SHP77 treated with DMSO at 0.1 percent for 48 hours (cell line): ENCODE data around the gene HAUS6.
A peak's percentile ranks its signal among the peaks of the same experiment; 100 is the strongest.
"Not testable (repeated sequence)": the region's sequence is repeated elsewhere in the genome, so short reads cannot be mapped to it uniquely, and the experiment has no call there.

Experiments used
- DNase-seq: peaks from one replicate; lab custom pipeline; 2025; lab: John Stamatoyannopoulos, UW

HAUS6 gene

DNA sequence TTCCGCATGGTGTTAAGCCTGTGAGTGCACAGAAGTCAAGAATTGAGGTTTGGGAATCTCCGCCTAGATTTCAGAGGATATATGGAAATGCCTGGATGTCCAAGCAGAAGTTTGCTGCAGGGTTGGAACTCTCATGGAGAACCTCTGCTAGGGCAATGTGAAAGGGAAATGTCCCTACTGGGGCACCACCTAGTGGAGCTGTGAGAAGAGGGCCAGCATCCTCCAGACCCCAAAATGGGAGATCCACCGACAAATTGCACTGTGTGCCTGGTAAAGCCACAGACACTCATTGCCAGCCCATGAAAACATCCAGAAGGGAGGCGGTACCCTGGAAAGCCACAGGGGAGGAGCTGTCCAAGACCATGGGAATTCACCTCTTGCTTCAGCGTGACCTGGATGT, 66.1 kb downstream of the HAUS6 start:
- DNase-seq: no peak

GRCh38 chr9:19033015-19033414, 69.7 kb downstream of the HAUS6 start, which contains the start of gene SAXO1:
Gene SAXO1, minus strand, starts transcription at chr9:19033209. Its CDS starts 301 bp downstream, at chr9:19032908.
- no peak for DNase-seq

GRCh38 chr9:19032406-19032805, 70.3 kb downstream of the HAUS6 start:
- no peak for DNase-seq

GRCh38 chr9:19030899-19031298, 71.8 kb downstream of the HAUS6 start:
- DNase-seq: no peak

- DNase-seq: peak; percentile 27
These were observed 73.8 kb downstream of the HAUS6 start for GRCh38 chr9:19028835-19029451.

DNA sequence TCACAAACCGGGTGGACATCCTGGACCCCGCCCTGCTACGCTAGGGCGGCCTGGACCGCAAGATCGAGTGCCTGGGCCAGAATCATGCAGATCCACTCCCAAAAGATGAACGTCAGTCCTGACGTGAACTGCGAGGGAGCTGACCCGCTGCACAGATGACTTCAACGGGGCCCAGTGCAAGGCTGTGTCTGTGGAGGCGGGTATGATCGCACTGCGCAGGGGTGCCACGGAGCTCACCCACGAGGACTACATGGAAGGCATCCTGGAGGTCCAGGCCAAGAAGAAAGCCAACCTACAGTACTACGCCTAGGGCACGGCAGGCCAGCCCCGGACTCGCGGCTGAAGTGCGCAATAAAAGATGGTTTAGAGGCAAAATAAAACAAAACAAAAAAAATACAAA, 74.9 kb downstream of the HAUS6 start:
- DNase-seq: no peak

- no peak for DNase-seq
These were observed 76.3 kb downstream of the HAUS6 start for GRCh38 chr9:19026375-19026774.

GRCh38 chr9:19023078-19023477, 79.6 kb downstream of the HAUS6 start:
- no peak for DNase-seq

- no peak for DNase-seq
These were observed 80.5 kb downstream of the HAUS6 start for GRCh38 chr9:19022206-19022605.

DNA sequence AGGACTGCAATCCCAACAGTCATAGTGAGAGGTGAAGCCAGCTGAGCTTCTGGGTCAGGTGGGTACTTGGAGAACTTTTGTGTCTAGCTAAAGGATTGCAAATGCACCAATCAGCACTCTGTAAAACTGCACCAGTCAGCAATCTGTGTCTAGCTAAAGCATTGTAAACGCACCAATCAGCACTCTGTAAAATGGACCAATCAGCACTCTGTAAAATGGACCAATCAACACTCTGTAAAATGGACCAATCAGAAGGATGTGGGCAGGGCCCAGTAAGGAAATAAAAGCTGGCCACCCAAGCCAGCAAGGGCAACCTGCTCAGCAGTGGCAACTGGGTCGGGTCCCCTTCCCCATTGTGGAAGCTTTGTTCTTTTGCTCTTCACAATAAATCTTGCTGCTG, 81.1 kb downstream of the HAUS6 start:
- not testable (repeated sequence) for DNase-seq

GRCh38 chr9:19020886-19021455, 81.7 kb downstream of the HAUS6 start:
- DNase-seq: no peak

DNA sequence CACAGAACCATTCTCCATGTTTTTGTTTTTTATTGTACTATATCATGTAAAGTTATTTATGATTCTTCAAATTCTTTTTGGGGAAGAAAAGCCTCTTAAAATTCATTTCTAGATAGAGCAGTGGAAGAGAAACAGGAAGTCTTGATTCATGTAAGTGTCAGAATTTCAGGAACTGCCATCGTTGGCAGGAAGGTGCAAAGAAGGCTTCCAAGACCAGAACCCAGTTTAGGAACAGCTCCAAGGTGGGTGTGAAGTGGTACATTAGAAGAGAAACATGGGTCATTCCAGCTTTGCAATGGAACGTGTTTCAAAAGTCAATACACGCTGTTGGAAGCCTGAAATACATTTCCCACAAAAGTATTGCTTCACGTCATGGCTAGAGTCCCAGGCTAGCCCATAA, 84.5 kb downstream of the HAUS6 start:
- DNase-seq: no peak

DNA sequence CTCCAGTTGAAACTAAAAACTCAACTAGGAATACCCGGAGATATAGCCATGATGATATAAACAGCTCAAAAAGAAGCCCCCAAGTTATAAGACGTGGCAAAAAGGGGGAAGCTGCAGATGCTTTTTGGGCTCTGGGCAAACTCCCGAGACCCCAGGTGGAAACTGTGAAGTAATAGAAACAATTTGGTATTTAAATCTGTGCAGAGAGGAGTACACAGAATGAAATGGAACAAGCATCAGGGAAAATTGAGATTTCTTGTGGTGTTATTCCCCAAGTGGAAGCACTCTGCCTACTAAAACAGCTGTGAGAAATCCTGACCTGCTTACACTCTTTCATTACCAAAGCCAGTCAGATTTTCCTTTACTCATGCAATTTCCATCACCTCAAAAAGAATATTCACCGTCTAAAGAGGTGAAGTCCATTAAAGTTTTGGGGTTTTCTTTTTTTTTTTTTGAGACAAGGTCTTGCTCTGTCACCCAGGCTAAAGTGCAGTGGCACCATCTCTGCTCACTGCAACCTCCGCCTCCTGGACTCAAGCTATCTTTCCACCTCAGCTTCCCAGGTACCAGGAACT, 93.2 kb downstream of the HAUS6 start:
- no peak for DNase-seq
